Breast epithelium (tissue), 3 donors: ENCODE measurements around the gene LCK.

ENCODE experiments used
- POLR2A ChIP-seq: fragments of 450-650 bp; IDR thresholded peaks from one replicate; pipeline ENCODE4 v1.6.1; 2016; ENCODE audit warnings: antibody characterized with exemption, mild to moderate bottlenecking, moderate library complexity
- TF ChIP-seq, protein P1 (sequence below), 3 donors: fragments of 450-650 bp; IDR thresholded peaks; one replicate each; pipeline ENCODE4 v1.5.1; 2016 to 2017; ENCODE audit warnings: antibody characterized with exemption in 3 of 3, mild to moderate bottlenecking in 3 of 3, moderate library complexity in 3 of 3

GRCh38 chr1:32289256-32289655 is 38.2 kb downstream of the LCK start:
- TF ChIP-seq, protein P1, sequence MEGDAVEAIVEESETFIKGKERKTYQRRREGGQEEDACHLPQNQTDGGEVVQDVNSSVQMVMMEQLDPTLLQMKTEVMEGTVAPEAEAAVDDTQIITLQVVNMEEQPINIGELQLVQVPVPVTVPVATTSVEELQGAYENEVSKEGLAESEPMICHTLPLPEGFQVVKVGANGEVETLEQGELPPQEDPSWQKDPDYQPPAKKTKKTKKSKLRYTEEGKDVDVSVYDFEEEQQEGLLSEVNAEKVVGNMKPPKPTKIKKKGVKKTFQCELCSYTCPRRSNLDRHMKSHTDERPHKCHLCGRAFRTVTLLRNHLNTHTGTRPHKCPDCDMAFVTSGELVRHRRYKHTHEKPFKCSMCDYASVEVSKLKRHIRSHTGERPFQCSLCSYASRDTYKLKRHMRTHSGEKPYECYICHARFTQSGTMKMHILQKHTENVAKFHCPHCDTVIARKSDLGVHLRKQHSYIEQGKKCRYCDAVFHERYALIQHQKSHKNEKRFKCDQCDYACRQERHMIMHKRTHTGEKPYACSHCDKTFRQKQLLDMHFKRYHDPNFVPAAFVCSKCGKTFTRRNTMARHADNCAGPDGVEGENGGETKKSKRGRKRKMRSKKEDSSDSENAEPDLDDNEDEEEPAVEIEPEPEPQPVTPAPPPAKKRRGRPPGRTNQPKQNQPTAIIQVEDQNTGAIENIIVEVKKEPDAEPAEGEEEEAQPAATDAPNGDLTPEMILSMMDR (IDR thresholded peaks at IDR 0.05): no peak
- TF ChIP-seq POLR2A: no peak
